ENCODE measurements around the gene AFAP1. TPM values are rescaled to one million over a fixed set of nuclear protein-coding genes. Genes with fewer than 3 reads are reported as not detected.

AFAP1 gene
- total RNA-seq = 1 to 10 TPM; 4.7 to 8.9 (median 6.2) TPM
- polyA plus RNA-seq = 1 to 10 TPM; 2.9 to 4.3 TPM
- long read RNA-seq, donor 1, partial matches to known transcripts = 1 of 4 reads
- long read RNA-seq, donor 1, other reads (novel, unspliced or antisense) = 3 of 4 reads
- long read RNA-seq, donor 2, full-length matches to known transcripts = 2 of 10 reads
- long read RNA-seq, donor 2, partial matches to known transcripts = 1 of 10 reads
- long read RNA-seq, donor 2, other reads (novel, unspliced or antisense) = 7 of 10 reads
- long read RNA-seq, donor 3, full-length matches to known transcripts = 5 of 17 reads
- long read RNA-seq, donor 3, partial matches to known transcripts = 1 of 17 reads
- long read RNA-seq, donor 3, other reads (novel, unspliced or antisense) = 11 of 17 reads

GRCh38 chr4:7939377-7940108, at the start of gene AFAP1:
TSS of gene AFAP1 (minus strand) at chr4:7939861. CDS start at chr4:7872078, 67,783 bp downstream.
- Histone ChIP-seq H3K4me1 (peaks cover 0 to 31% (median 19%) of the 10 kb centered on the region in 9 donors), H3K27me3 (peaks cover 0 to 34% (median 0%) of the 10 kb centered on the region in 7 donors), H3K4me3 (peak within 1 kb of the TSS; percentile 77 to 93 (median 86)), H3K9me3 (no peaks in the 10 kb centered on the region), H3K36me3 (no peaks in the 10 kb centered on the region), H3K27ac (peak within 1 kb of the TSS; percentile 75 to 95 (median 92))
- ATAC-seq (peak; percentile 95 to 98 (median 97)), DNase-seq (peak; percentile 91 to 92)
- TF ChIP-seq CTCF (IDR thresholded peaks at IDR 0.05) = no peak
- intact Hi-C loops (cut with DNase I) = loop anchor here in 4 of 10 donors (2.0 to 10.0 kb wide), 4 partner anchors 45 to 137 kb away; no protein-coding TSS in a partner anchor
- 0% methylated on average over 59 to 96 of the region's 96 CpGs for WGBS, 2 donors

- intact Hi-C loops (cut with DNase I) = loop anchor here in 7 of 10 donors (2.0 to 10.0 kb wide), 8 partner anchors 54 to 231 kb away; partner anchors contain the start of gene AFAP1 (in 1 of the 7)
- Histone ChIP-seq H3K36me3 (no peaks in the 10 kb centered on the region), H3K4me3 (no peak overlapping the region), H3K4me1 (peaks cover 0 to 18% (median 10%) of the 10 kb centered on the region in 9 donors), H3K27ac (no peak overlapping the region), H3K27me3 (no peaks in the 10 kb centered on the region), H3K9me3 (peaks cover 0 to 13% (median 2%) of the 10 kb centered on the region in 11 donors)
- TF ChIP-seq CTCF (IDR thresholded peaks at IDR 0.05) = no peak
- 90 to 98% methylated on average over 1 of the region's 1 CpG for WGBS, 2 donors
- ATAC-seq (no peak), DNase-seq (no peak)
Measured at GRCh38 chr4:7988437-7988836, 48.8 kb upstream of the AFAP1 start.

- intact Hi-C loops (cut with DNase I) = loop anchor here (1.0 to 10.0 kb wide), 9 partner anchors 53 to 230 kb away; partner anchors contain the start of gene AFAP1 (in 1 of the 10)
- WGBS, 2 donors = 55 to 58% methylated on average over 10 of the region's 10 CpGs
- TF ChIP-seq CTCF (IDR thresholded peaks at IDR 0.05) = peak; percentile 67 to 90 (median 88)
Measured at GRCh38 chr4:7987148-7987989, 47.7 kb upstream of the AFAP1 start.

More at GRCh38 chr4:7987148-7987989, 47.7 kb upstream of the AFAP1 start:
- no peaks in the 10 kb centered on the region for H3K27me3 ChIP-seq
- peaks cover 0 to 13% (median 2%) of the 10 kb centered on the region in 11 donors for H3K9me3 ChIP-seq
- H3K4me3 ChIP-seq = no peak overlapping the region
- ATAC-seq (peak; percentile 54 to 86 (median 72)), DNase-seq (peak; percentile 63 to 75)
- H3K27ac ChIP-seq = no peak overlapping the region
- H3K4me1 ChIP-seq = peaks cover 0 to 18% (median 10%) of the 10 kb centered on the region in 9 donors
- no peaks in the 10 kb centered on the region for H3K36me3 ChIP-seq
